Mucosa of descending colon (tissue), 3 donors: ENCODE data around the gene CD19. TPM values are rescaled to one million over a fixed set of nuclear protein-coding genes. Genes with fewer than 3 reads are reported as not detected.

ENCODE experiments used
- ATAC-seq: fragments of 200-7000 bp; cut with Tn5 transposase; one replicate; pipeline ENCODE4 v1.9.1; 2020; ENCODE audit warnings: mild to moderate bottlenecking, moderate library complexity
- DNase-seq, 3 donors: peaks; one replicate each; pipeline ENCODE4 v3.0.0-alpha.2; 2020
- H3K36me3 ChIP-seq: fragments of 200-600 bp; one replicate; pipeline ENCODE4 v1.8.0; 2021; ENCODE audit warnings: low read depth, mild to moderate bottlenecking
- H3K4me1 ChIP-seq: fragments of 200-600 bp; one replicate; pipeline ENCODE4 v1.8.0; 2021; ENCODE audit warnings: low read depth, mild to moderate bottlenecking
- H3K4me3 ChIP-seq: fragments of 200-600 bp; one replicate; pipeline ENCODE4 v1.8.0; 2021; ENCODE audit warnings: mild to moderate bottlenecking
- H3K9me3 ChIP-seq: fragments of 200-600 bp; one replicate; pipeline ENCODE4 v1.8.0; 2021; ENCODE audit warnings: mild to moderate bottlenecking
- CTCF ChIP-seq: fragments of 200-600 bp; IDR thresholded peaks from one replicate; pipeline ENCODE4 v1.8.0; 2022; ENCODE audit warnings: antibody characterized with exemption, mild to moderate bottlenecking
- intact Hi-C, 2 donors: fragments of 100-400 bp; cut with DNase I in 1 of 2; cut with micrococcal nuclease in 1 of 2; formaldehyde crosslinking; loops; one replicate each; pipeline versions ENCODE4 v1.11.0 to v1.11.1; 2022; cut with DNase I, micrococcal nuclease
- total RNA-seq, 3 donors: library from RNA; stranded (reverse); fragmentation: NEBNext Ultra II Directional in 2 of 3; extraction: Animal tissue kit (Norgen Biotek cat#: 25700) in 2 of 3; gene quantifications; one replicate each; pipeline versions ENCODE4 v1.2.1 to v1.2.4, GENCODE V29; 2021 to 2023
- donor health status: DM: no; HTN: no; CAD: no; lungs with moderate emphysema.
- donor health status: DM: no; HTN: no; CAD: no.
- donor health status: DM: no; HTN: yes; CAD: no.

The CD19 gene
- total RNA-seq, 3 donors from 2014 or later, result 0.29 to 0.65 (median 0.38) TPM

GRCh38 chr16:28918698-28919097, 13.1 kb upstream of the CD19 start:
- intact Hi-C loops, result no loop called here
- Histone ChIP-seq H3K4me1 (peaks cover 2% of the 10 kb centered on the region), H3K36me3 (peaks cover 6% of the 10 kb centered on the region), H3K9me3 (no peaks in the 10 kb centered on the region), H3K4me3 (no peak overlapping the region)
- TF ChIP-seq CTCF, result no peak
- no peak for ATAC-seq
- DNase-seq, result no peak

- no peak for ATAC-seq
- H3K4me3 ChIP-seq, result no peak overlapping the region
- DNase-seq, result no peak
- no peaks in the 10 kb centered on the region for H3K9me3 ChIP-seq
- intact Hi-C loops, result no loop called here
- H3K36me3 ChIP-seq, result peaks cover 6% of the 10 kb centered on the region
- TF ChIP-seq CTCF, result no peak
- peaks cover 6% of the 10 kb centered on the region for H3K4me1 ChIP-seq
Observed at GRCh38 chr16:28923231-28923587, 8.6 kb upstream of the CD19 start.

- no peak for TF ChIP-seq CTCF
- H3K4me1 ChIP-seq, result peaks cover 6% of the 10 kb centered on the region
- ATAC-seq (peak; percentile 16), DNase-seq (peak; percentile 65 to 73 (median 70))
- no peaks in the 10 kb centered on the region for H3K9me3 ChIP-seq
- no peak overlapping the region for H3K4me3 ChIP-seq
- intact Hi-C loops, result no loop called here
- H3K36me3 ChIP-seq, result peaks cover 3% of the 10 kb centered on the region
Observed at GRCh38 chr16:28923652-28924398, 7.9 kb upstream of the CD19 start.

GRCh38 chr16:28924399-28924761, 7.4 kb upstream of the CD19 start:
- intact Hi-C loops, result no loop called here
- no peak for DNase-seq

GRCh38 chr16:28924762-28925385, 6.9 kb upstream of the CD19 start, which contains the start of gene RABEP2:
RABEP2 (minus strand) TSS chr16:28925238; CDS start chr16:28925163, 75 bp downstream.
- Histone ChIP-seq H3K36me3 (no peaks in the 10 kb centered on the region), H3K9me3 (no peaks in the 10 kb centered on the region), H3K4me1 (peaks cover 6% of the 10 kb centered on the region), H3K4me3 (peak within 1 kb of the TSS; percentile 55)
- TF ChIP-seq CTCF, result no peak
- intact Hi-C loops, result no loop called here
- DNase-seq (peak; percentile 98 to 99 (median 99)), ATAC-seq (peak; percentile 90)

More at GRCh38 chr16:28924399-28924761, 7.4 kb upstream of the CD19 start:
- no peak for TF ChIP-seq CTCF
- Histone ChIP-seq H3K4me3 (no peak overlapping the region), H3K36me3 (no peaks in the 10 kb centered on the region), H3K4me1 (peaks cover 6% of the 10 kb centered on the region), H3K9me3 (no peaks in the 10 kb centered on the region)
- no peak for ATAC-seq
